ENCODE results near the gene SF3B6.

GRCh38 chr2:24024996-24025663 is 51.0 kb downstream of the SF3B6 start:
- no peak for TF ChIP-seq POLR2A (IDR thresholded peaks at IDR 0.05; ENCODE audit: low read depth, low read length)
- TF ChIP-seq TAF1 (IDR thresholded peaks at IDR 0.05; ENCODE audit: low read depth, low read length) = no peak
- no peak for TF ChIP-seq POLR2AphosphoS5 (IDR thresholded peaks at IDR 0.05; ENCODE audit: low read depth, low read length)

All from GM12891 (cell line).